HG03558 (cell line): ENCODE results near the gene EHBP1.

Experiments
- ATAC-seq: cut with Tn5 transposase; IDR thresholded peaks from one replicate; pipeline ENCODE4 v1.9.1; 2021; ENCODE audit warnings: moderate number of reproducible peaks; ENCODE audit not compliant: unreplicated experiment; ENCODE audit errors: extremely low read depth

EHBP1 gene

GRCh38 chr2:62933398-62933917 is 227.9 kb downstream of the EHBP1 start:
- ATAC-seq, result no peak

GRCh38 chr2:62934517-62934916 is 229.0 kb downstream of the EHBP1 start:
- no peak for ATAC-seq

- no peak for ATAC-seq
These were observed 232.6 kb downstream of the EHBP1 start for GRCh38 chr2:62938126-62938525.

- no peak for ATAC-seq
These were observed 234.4 kb downstream of the EHBP1 start for GRCh38 chr2:62939735-62940491.

- ATAC-seq, result no peak
These were observed 235.2 kb downstream of the EHBP1 start for GRCh38 chr2:62940697-62941096.

- ATAC-seq, result no peak
These were observed 235.9 kb downstream of the EHBP1 start for GRCh38 chr2:62941413-62941812.

- no peak for ATAC-seq
These were observed 238.8 kb downstream of the EHBP1 start for GRCh38 chr2:62944362-62944761.

- ATAC-seq, result no peak
These were observed 241.9 kb downstream of the EHBP1 start for GRCh38 chr2:62947403-62947802.

GRCh38 chr2:62956651-62957050 is 251.1 kb downstream of the EHBP1 start:
- no peak for ATAC-seq

- no peak for ATAC-seq
These were observed 252.7 kb downstream of the EHBP1 start for GRCh38 chr2:62958206-62958605.

GRCh38 chr2:62964050-62964449 is 258.5 kb downstream of the EHBP1 start:
- no peak for ATAC-seq

- no peak for ATAC-seq
These were observed 259.2 kb downstream of the EHBP1 start for GRCh38 chr2:62964671-62965070.

- no peak for ATAC-seq
These were observed 261.5 kb downstream of the EHBP1 start for GRCh38 chr2:62966991-62967390.

GRCh38 chr2:62968168-62968567 is 262.7 kb downstream of the EHBP1 start:
- no peak for ATAC-seq

- ATAC-seq, result no peak
These were observed 263.2 kb downstream of the EHBP1 start for GRCh38 chr2:62968668-62969067.

GRCh38 chr2:62971936-62972335 is 266.4 kb downstream of the EHBP1 start:
- ATAC-seq, result no peak

GRCh38 chr2:62972601-62973000 is 267.1 kb downstream of the EHBP1 start:
- no peak for ATAC-seq

- ATAC-seq, result no peak
These were observed 269.5 kb downstream of the EHBP1 start for GRCh38 chr2:62974999-62975398.

GRCh38 chr2:62991605-62992004 is 286.1 kb downstream of the EHBP1 start:
- no peak for ATAC-seq

GRCh38 chr2:62992561-62992960 is 287.0 kb downstream of the EHBP1 start:
- no peak for ATAC-seq

- no peak for ATAC-seq
These were observed 288.7 kb downstream of the EHBP1 start for GRCh38 chr2:62994206-62994605.

GRCh38 chr2:62996534-62997186 is 291.1 kb downstream of the EHBP1 start:
- ATAC-seq, result no peak
